GM12801 (cell line): ENCODE data around the gene SIGMAR1.

ENCODE experiments used
- TF ChIP-seq, protein P1 (sequence below): IDR thresholded peaks from one replicate; pipeline ENCODE4 v1.5.1; 2011; ENCODE audit warnings: control low read depth; ENCODE audit not compliant: insufficient read length; ENCODE audit errors: extremely low read depth

SIGMAR1 gene

DNA sequence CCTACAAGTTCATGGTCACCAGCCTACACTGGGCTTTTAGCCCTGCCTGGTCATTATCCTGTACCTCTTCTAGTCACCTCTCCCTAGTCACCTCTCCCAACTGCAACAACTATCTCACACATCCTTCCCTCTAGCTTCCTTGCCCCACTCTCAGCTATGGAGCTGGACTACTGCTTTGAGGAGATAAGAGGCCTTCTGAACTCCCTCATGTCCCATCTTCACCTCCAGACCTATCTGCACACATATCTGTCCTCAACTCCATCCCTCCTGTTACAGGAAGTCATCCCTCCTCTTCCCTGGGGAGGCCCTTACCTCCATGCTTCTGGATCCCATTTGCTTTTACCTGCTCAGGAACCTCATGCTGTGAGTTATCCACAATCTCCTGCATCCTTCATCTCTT, 31.4 kb downstream of the SIGMAR1 start:
- TF ChIP-seq, protein P1, sequence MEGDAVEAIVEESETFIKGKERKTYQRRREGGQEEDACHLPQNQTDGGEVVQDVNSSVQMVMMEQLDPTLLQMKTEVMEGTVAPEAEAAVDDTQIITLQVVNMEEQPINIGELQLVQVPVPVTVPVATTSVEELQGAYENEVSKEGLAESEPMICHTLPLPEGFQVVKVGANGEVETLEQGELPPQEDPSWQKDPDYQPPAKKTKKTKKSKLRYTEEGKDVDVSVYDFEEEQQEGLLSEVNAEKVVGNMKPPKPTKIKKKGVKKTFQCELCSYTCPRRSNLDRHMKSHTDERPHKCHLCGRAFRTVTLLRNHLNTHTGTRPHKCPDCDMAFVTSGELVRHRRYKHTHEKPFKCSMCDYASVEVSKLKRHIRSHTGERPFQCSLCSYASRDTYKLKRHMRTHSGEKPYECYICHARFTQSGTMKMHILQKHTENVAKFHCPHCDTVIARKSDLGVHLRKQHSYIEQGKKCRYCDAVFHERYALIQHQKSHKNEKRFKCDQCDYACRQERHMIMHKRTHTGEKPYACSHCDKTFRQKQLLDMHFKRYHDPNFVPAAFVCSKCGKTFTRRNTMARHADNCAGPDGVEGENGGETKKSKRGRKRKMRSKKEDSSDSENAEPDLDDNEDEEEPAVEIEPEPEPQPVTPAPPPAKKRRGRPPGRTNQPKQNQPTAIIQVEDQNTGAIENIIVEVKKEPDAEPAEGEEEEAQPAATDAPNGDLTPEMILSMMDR = no peak

DNA sequence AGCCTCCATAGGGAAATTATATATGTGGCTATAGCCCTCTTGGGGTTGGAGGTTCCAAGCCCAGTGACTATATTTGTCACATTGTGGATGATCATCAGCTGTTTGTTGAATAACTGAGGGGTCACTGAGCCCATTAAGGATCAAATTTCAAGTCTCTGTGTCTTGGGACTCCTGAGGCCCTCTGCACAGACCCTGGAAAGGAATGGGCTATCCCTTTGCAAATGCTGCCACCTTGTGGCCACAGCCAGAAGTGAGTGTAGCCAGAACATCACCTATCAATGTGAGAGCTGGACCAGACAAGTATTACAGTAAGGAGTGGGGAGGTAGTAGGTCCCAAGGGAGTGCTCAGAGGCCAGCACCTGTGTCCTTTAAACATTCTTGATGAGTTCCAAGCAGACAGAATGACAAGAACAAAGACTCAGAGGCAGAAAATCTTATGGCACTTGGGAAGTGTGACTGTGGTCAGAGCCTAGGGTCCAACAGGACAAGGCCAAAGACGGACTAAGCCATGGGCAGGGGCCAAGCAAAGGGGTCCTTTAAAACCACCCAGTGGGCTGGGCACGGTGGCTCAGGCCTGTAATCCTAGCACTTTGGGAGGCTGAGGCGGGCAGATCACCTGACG, 33.9 kb downstream of the SIGMAR1 start:
- TF ChIP-seq, protein P1 = peak; percentile 23

DNA sequence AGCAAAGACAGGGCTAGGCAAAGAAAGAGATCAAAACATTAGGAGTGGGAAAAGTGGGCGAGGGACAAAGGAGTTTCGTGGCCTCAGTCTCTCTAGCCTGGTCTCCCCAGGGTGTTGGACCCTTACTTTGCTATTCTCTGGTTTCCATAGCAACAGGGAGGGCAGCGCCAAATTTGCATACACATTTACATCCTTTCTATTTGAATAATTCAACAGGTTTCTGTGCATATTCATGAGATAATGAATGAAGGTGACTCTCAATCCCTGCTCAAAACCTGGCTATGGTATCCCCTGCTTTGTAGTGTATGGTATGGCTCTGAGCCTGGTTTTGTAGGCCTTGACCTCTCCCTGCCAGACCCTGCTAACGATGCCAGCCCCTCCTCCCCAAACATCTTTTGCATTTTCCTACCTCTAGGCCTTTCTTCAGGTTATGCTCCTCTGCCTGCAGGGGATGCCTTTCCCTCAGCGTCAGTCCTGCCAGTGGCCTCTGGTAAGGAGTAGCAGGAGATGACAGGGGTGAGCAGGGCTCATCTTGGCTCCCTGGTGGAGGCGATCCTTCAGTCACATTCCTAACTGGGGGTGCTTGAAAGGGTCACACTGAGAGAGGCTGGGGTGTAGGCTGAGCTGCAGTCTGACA, 35.5 kb downstream of the SIGMAR1 start:
- TF ChIP-seq, protein P1 = no peak

DNA sequence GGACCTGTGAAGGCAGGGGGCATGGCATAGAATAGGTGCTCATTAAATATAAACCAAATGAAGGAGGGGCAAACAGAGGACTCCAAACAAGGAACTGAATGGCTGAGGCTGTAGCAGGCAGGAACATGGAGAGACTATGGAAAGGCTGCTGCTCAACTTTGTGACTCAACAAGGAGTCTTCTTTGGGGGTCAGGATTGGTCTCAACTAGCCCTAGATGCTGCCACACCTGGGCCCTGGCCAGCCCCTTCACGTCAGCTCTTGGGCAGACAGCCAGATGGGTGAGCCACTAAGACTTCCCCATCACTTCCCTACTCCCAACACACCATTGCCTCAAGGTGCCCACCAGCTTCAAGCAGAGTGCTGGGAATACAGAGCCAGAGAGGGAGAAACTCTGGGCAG, 36.7 kb downstream of the SIGMAR1 start:
- TF ChIP-seq, protein P1 = no peak

DNA sequence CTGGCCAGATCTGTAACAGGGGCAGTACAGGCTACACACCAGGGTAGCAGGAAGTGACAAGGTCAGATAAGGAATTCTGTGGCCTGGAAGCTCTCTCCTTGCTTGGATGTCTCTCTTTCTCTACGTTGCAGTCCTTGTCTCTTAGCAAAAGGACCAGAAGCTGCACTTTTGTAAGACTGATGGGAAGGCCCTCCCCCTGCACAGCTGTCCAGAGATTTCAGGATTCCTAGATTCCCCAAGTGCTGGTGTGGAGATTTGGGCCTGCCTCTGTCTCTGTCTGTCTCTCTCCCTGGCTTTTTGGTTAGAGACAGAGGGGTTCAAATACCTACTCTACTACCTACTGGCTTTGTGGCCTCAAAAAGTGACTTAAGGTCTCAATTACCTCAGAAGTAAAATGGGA, 38.0 kb downstream of the SIGMAR1 start:
- TF ChIP-seq, protein P1 = no peak

DNA sequence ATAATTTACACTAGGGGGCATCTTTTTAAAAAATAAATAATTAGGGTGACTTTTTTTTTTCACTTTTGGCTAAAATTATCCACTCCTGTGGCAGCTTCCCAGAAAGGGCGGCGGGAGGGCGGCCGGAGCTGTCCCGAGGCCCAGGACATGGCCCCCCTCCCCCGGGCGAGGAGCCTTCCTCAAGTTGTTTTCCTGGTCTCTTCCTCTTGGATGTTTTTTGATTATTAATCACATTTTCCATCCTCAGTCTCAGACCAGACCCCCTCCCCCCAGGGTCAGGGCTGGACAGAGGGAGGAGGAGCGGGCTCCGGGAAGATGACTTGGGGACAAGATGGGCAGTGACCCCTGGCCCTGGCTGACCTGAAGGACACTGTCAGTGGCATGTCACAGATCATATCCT, 43.4 kb downstream of the SIGMAR1 start:
- TF ChIP-seq, protein P1 = no peak

DNA sequence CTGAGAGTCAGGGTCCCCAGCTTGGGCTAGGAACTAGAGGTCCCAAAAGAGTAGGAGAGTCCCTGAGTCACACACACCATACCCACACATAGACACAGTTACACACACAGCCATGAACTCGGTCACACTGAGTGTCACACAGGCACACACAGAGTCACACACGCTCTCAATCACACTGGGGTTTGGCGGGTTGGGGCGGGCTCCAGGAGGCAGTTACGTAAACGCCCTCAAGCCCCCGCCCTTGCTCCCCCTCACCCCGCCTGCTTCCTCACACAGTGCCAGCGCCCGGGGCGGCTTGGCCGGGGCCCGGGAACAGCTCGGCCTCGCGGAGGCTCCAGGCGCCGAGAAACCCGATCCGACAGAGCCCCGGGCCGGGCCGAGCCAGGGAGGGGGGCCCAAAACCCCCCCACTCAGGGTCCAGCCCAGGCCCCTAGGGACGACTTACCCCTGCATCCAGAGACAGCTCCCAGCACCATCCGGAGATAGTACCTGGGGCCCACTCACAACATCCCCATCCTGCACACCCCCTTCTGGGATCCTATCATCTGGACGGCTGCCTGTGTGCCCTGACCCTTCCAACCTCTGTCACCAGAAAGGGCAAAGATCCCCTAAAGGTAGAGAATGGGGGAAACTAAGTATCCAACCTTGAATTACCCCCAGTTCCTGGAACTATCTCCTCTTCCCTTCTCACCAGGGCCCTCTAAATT, 44.5 kb downstream of the SIGMAR1 start:
- TF ChIP-seq, protein P1 = no peak
